NCI-H2107 treated with DMSO at 0.1 percent for 48 hours (cell line): Measurements from ENCODE around the gene MMS19.
A peak's percentile ranks its signal among the peaks of the same experiment; 100 is the strongest.

Source experiments
- DNase-seq: peaks from one replicate; lab custom pipeline; 2025; ENCODE audit not compliant: unreplicated experiment; lab: John Stamatoyannopoulos, UW

Gene MMS19, protein sequence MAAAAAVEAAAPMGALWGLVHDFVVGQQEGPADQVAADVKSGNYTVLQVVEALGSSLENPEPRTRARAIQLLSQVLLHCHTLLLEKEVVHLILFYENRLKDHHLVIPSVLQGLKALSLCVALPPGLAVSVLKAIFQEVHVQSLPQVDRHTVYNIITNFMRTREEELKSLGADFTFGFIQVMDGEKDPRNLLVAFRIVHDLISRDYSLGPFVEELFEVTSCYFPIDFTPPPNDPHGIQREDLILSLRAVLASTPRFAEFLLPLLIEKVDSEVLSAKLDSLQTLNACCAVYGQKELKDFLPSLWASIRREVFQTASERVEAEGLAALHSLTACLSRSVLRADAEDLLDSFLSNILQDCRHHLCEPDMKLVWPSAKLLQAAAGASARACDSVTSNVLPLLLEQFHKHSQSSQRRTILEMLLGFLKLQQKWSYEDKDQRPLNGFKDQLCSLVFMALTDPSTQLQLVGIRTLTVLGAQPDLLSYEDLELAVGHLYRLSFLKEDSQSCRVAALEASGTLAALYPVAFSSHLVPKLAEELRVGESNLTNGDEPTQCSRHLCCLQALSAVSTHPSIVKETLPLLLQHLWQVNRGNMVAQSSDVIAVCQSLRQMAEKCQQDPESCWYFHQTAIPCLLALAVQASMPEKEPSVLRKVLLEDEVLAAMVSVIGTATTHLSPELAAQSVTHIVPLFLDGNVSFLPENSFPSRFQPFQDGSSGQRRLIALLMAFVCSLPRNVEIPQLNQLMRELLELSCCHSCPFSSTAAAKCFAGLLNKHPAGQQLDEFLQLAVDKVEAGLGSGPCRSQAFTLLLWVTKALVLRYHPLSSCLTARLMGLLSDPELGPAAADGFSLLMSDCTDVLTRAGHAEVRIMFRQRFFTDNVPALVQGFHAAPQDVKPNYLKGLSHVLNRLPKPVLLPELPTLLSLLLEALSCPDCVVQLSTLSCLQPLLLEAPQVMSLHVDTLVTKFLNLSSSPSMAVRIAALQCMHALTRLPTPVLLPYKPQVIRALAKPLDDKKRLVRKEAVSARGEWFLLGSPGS

DNA sequence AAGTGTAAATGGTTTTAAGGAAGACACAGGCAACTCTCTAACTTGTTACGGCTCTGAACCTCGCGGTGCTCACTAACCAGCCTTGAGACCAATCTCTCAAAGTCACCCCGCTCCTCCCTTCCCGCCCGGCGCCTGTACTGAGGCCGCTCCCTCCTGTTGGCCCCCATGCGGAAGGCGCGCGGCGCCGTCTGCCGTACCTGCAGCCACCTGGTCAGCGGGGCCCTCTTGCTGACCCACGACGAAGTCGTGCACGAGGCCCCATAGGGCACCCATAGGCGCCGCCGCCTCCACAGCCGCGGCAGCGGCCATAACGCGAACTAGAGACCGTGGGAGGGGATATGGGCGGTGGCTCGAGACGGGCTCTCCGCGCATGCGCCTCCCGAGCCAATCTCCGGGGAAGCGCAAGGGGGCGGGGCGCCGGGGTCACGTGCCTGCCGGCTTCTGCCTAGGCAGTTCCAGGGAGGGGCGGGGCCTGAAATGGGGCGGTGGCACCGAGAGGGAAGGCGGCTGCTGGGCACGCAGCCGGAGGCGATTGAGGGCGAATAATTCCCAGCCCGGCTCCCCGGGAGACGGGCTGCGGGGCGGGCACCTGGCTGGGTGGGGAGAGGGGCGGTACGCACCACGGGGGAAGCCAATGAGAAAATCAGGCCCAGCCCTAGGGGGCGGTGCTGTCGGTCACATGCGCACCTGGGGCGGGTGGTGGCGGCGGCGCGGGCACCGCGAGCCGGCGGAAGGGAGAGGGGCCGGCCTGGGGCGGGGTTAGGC is at the start of gene MMS19:
MMS19 (minus strand) TSS at position 347 of the 765 bp plus-strand sequence; CDS start at position 309, 38 bp downstream.
- DNase-seq: peak; percentile 82

DNA sequence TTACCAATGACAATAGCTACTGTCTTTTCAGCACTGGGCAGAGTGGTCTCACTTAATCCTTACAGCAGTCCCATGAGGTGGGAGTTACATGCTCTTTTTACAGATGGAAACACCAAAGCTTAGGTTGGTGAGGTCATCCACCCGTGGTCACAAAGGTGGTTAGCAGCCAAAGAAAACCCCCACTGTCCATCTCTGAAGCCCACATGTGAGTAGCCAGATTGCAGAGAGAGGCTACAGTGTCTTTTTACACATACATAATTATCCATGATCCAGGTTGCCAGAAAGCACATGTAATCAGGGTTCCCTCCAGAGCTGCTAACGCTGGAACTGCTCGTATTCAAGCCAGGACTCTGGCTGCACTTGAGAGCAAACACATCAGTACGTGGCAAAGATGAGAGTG is 49.7 kb upstream of the MMS19 start:
- DNase-seq: no peak

DNA sequence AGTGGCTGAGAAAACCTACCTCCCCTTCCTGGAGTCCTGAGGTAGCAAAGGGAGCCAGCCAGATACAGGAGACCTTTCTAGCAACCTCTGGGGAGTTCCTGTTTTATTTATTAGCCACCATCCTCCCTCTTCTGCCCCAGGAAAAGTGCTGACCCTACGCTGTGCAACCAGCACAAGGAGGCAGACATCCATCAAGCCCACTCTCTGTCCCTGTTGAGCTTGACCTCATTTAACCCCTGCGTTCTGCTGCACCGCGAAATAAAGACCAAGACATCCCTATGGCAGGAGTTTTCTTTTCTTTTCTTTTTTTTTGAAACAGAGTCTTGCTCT is 49.0 kb upstream of the MMS19 start:
- no peak for DNase-seq

DNA sequence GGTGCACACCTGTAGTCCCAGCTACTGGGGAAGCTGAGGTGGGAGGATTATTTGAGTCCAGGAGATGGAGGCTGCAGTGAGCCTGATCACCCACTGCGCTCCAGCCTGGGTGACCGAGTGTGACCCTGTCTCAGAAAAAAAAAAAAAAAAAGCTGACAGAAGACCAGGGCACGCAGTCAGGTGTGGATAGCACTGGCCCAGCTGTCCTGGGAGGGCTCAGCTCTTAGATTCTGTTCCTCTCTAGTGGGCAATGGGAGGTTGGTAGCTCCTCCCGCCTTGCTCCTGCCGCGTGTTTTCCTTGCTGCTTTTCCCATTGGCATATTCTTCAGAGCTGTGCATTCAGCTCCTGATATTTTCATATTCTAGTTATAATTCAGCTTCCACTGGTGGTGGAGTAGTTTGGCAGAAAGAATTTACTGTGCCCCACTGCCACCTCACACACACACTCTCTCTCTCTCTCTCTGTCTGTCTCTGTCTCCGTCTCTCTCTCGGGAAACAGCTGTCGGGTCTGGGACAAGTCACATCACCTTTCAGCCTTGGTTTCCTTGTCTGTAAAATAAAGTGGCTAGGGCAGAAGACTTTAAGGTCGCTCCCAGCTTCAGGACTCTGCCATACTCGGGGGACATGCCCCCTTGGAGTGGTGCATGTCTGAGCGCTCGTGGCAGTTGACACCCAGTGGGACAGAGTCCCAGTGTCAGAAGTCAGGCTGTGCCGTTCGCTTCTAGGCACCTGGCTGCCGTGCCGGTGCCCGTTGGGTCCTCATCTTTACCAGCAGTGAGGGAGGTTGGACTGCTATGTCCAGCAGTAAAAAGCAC is 48.4 kb upstream of the MMS19 start:
- no peak for DNase-seq

DNA sequence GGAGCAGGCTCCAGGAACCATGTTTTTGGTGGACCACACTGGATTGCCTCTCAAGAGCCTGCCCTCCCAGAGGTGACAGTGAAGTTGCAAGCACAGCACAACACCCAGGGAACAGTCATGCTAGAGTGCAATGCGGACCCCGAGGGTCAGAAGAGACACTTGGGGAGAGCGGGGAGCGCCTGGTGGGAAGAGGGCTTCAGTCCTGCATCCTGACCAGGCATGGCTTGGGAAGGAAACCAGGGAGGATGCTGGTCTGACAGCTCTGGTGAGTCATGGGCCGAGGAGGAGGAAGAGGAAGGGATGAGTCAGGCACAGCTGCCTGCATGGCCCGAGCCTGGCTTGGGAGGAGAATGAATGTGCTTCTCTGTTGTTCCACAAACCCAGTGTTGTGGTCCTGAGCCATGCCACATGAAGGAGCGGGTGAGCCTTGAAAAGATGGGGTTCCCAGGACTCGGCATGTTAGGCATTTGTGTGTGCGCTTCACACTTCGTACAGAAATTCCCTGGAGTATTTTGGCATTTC is 44.9 kb upstream of the MMS19 start:
- no peak for DNase-seq

DNA sequence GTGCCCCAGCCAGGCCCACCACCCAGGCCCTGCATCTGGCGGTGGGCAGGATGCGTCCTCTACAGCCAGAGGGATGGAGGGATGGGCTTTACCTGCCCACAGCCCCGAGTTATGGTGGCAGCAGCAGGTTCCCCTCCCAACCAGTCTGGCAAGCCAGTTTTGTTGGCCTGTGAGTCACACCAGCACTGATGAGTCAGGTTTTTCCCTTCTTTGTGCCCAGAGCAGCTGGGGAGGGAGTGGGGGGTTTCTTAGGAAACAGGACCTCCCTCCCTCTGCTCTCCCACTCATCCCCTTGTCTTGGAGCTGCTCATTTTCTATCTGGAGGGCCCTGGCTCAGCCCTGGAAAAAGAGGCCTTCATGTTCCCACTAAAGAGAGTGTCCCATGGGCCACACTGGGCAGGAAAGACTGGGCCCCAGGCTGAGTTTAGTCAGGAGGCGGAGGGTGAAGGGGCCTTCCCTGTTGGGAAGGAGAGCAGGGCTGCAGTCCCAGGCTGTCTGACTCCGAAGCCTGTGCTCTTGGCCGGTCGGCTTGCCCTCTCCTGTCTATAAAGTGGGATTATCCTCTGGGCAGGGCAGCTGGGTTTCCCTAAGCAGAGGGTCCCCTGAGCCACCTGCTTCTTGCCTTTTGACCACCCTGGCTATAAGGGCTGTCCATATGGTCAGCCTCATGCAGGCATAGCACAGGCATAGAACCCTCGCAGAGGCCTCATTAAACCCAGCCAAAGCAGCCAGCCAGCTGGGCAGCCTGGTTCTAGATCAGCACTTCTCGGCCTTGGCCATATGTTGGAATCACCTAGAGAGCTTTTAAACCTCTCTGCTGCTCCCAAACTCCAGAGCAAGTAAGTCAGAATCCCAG is 44.2 kb upstream of the MMS19 start:
- DNase-seq: no peak

DNA sequence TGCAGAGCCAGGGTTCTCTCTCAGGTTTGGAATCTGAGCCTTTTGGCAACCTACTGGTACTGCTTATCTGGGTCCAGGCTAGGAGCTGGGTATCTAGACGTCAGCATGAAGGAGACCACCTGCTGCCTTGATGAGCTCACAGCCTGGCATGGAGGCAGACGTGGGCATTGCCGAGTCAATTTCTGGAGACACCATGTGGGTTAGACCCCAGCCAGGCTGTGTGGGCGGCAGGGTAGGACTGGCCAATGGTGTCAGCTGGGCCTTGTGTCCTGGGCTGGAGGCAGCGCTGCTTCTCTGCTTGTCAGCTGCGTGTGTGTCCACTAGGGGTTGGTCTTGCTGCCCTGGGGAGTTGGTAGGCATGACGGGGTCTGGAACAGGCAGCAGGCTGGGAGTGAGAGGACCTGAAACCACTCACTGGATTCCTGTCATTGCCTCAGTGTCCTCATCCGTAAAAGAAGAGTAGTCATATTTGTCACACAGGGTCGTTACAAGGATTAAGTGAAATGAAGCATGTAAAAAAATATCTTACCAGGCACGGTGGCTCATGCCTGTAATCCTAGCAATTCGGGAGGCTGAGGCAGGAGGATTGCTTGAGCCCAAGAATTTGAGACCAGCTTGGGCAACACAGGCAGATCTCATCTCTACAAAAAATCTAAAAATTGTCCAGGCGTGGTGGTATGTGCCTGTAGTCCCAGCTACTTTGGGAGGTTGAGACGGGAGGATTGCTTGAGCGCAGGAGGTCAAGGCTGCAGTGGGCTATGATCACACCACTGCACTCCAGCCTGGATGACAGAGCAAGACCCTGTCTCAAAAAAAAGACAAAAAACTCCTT is 42.7 kb upstream of the MMS19 start:
- DNase-seq: no peak

DNA sequence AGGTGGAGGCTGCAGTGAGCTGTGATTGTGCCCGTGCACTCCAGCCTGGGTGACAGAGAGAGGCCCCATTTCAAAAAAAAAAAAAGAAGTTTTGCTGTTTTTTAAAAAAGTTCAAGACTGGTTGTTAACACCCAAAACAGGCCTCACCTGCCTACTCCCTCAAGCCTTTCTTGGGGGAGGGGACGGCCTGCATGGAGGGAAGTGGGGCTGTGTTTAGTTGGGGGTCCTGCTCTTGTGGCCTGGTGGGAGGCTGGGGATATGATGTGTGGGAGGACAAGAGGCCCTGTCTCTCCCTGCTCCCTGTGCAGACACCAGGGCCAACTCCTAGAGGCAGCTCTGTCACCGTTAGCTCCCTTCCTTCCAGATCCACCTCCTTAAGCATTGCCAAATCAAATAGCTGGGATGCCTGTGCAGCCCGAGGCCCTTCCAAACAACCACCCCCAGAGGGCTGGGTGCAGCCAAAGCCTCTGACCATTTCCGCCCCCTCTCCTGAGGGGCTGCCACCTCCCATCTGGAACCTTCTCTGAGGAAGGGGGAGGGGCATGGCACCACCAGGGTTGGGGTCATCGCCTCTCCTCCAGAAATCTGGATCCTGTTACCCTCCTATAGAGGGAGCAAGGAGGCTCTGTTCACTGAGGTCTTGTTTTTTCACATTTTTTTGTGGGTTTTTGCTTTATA is 41.4 kb upstream of the MMS19 start:
- no peak for DNase-seq

DNA sequence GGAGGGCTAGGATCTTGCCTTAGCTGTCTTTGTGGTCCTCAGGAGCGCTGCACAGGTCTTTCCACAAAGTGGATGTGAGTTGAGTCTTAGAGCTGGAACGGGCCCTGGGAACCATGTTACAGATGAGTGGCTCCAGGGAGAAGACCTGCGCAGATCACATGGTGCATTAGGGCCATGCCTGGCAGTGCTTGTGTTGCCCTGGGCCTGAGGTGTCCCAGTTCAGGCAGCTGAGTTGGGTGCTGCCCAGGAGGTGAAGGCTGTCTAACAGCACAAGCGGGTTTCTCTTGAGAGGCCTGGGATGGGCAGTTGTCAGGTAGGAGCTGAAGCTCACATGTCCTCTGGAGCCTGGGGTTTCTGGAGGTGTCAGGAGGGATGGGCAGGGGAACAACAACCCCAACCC is 40.6 kb upstream of the MMS19 start:
- no peak for DNase-seq

DNA sequence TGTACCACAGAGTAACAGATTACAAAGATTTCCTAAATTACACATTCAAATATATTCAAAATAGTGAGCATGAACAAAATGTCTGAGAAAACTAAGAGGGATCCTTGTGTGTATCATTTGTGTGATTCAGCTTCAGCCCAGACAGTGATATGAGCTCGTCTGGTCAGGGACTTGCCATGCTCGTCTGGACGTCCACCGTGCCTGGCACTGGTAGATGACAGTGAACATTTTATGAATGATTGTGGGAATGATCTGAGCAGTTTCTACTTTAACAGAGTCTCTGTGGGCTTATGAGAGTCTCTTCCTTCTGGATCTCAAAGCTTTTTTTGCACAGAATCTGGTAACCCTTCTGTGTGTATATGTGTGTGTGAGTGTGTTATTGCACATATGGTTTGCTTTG is 40.2 kb upstream of the MMS19 start:
- no peak for DNase-seq

DNA sequence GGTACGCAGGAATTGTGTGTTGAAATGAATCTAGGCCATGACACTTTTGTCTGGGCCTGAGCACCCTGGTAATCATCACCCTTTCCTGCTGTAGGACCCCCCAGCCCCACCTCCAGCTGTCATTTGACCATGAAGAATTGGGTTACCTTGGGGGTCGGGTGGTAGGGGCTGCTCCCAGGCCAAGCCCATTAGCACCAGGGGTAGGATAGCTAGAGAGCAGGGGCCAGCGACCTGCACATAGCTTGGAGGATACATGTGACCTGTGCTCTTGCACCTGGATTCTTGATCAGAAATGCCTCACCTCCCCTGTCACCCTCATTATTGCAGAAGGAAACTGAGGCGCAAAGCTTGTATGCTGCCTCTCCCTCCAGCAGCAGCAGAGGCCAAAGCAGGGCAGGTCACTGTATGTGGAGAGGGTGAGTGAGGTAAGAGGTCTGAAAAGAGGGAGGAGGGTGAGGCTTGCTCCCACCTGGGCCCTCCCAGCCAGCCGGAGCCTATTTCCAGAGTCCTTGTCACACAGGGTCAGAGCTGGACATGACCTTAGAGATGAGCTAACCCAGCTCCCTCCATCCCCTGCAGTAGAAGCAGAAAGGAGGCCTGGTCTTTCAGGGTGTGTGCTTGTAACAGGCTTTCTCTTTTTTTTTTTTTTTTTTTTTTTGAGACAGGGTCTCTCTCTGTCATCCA is 39.1 kb upstream of the MMS19 start:
- no peak for DNase-seq

DNA sequence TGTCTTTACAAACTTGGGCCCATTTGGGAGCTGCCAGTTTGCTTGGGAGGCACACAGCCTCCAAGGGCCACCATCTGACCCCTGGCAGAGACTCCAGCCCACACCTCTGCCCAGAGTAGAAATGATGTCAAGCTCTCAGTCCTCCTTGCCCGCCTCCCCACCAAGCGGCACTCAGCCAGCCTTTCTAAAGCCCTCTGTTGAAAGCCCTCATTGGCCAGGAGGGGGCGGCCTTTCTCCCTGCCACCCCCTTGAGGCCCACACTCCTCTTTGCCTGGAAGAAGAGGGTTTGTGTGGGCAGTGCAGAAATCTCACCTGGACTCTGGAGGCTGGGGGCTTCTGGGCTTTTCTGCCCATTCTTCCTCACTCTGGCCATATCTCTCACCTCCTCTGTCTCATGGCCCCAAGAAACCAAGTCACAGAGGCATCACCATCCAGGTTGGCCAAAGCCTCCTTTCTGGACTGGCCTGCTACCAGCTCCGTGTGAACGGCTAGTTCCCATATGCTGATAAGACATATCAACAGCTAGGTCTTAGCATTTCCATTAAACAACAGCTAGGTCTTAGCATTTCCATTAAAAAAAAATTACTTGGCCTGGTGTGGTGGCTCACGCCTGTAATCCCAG is 36.6 kb upstream of the MMS19 start:
- no peak for DNase-seq

DNA sequence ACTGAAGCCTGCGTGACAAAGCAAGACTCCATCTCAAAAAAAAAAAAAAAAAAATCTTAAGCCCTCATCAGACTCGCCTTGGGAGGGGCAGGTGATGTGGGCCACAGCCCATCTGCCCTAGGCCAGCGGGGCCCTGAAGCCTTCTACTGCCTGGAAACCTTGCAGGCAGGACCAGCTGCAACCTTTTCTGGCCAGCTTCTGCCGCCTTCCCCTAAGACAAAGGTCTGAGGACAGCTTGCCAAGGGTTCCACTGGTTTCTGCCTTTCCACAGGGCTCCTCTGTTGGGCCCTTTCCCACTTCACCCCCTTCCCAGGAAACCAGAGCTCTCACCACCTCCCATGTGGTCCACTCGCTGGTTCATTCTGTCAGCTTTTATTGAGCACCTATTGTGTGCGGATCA is 35.7 kb upstream of the MMS19 start:
- no peak for DNase-seq

DNA sequence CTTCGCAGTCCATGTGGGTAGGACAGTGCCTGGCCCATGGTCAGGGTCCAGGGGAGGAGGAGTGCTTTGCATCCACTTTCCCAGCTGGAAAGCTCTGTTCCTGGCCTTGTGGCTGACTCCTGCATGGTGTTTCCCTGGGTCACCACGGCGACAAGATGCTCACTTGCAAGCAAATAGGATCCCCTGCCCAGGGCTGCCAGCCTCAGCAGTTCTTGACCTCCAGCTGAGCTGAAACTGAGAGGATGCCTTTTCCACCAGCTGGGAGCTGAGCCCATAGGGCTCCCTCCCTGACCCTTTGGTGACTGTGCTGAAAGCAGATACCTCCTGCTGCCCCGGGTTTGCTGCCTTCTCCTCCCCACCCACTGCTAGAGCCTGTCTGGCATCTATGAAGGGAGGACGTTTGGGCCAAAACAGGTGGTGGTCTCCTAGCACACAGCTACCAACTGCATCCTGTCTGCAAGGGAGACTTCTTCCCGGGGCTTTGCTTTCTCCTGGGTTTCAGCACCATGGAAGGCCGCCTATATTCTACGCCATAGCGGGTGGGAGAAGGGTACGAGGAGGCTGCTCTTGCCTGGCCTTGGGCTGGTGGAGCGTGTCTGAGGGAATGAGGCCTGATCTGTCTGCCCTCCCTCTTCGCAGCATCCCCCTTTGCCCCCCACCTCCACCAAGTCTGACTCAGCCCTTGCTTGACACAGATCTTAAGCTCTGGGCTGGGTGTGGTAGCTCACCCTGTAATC is 34.9 kb upstream of the MMS19 start:
- peak; percentile 3 for DNase-seq

DNA sequence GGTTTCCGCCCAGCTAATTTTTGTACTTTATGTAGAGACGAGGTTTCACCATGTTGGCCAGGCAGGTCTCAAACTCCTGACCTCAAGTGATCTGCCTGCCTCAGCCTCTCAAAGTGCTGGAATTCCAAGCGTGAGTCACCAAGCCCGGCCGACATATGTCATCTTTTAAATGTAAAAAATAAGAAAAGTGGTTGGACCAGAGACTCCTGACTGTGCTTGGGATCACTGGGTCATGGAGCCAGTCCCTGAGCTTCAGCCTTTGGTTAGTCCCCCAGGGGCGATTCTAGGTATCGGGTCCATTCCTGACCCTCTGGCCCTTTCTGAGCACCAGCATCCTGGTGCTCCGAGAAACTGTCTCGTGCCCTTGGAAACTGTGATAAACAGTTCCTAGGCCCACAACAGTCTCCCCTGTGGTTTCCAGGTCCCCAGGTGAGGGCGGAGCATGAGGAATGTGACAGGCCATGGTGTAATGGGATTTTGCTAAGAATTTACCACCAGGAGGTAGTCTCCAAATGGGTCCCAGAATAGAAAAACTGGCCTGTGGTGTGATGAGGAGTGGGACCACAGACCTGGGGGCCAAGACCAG is 33.3 kb upstream of the MMS19 start:
- DNase-seq: no peak
